VCaP (cell line): ENCODE results near the gene STRADA.
A peak's percentile ranks its signal among the peaks of the same experiment; 100 is the strongest.

Source experiments
- H3K27ac ChIP-seq: fragments of 450-650 bp; 2 replicates; pipeline ENCODE4 v1.5.1; 2017
- CTCF ChIP-seq: fragments of 450-650 bp; conservative IDR thresholded peaks from 2 replicates; pipeline ENCODE4 v1.5.1; 2017; ENCODE audit warnings: mild to moderate bottlenecking, moderate library complexity

STRADA gene

GRCh38 chr17:63741408-63742173 is at the start of gene STRADA:
Gene STRADA (minus strand): TSS chr17:63741799. CDS start chr17:63728369, 13,430 bp downstream.
- no peak for TF ChIP-seq CTCF
- peak within 1 kb of the TSS; percentile 97 for H3K27ac ChIP-seq

- H3K27ac ChIP-seq = no peak overlapping the region
- TF ChIP-seq CTCF = no peak
Observed at GRCh38 chr17:63790057-63790456, 48.5 kb upstream of the STRADA start.

GRCh38 chr17:63786971-63787711 is 45.5 kb upstream of the STRADA start:
- H3K27ac ChIP-seq = no peak overlapping the region
- TF ChIP-seq CTCF = no peak

- no peak for TF ChIP-seq CTCF
- no peak overlapping the region for H3K27ac ChIP-seq
Observed at GRCh38 chr17:63786117-63786516, 44.5 kb upstream of the STRADA start.

GRCh38 chr17:63785556-63785955 is 44.0 kb upstream of the STRADA start:
- H3K27ac ChIP-seq = no peak overlapping the region
- TF ChIP-seq CTCF = no peak

- H3K27ac ChIP-seq = no peak overlapping the region
- TF ChIP-seq CTCF = no peak
Observed at GRCh38 chr17:63783522-63783921, 41.9 kb upstream of the STRADA start.

- H3K27ac ChIP-seq = peak overlapping the region; percentile 30
- TF ChIP-seq CTCF = no peak
Observed at GRCh38 chr17:63780928-63781327, 39.3 kb upstream of the STRADA start.
